Amygdala (tissue), 56 donors: ENCODE results near the gene GPR34.
A peak's percentile ranks its signal among the peaks of the same experiment; 100 is the strongest.

Experiments
- DNase-seq, 56 donors: peaks; one replicate each; lab custom pipeline; 2025; lab: John Stamatoyannopoulos, UW

The GPR34 gene

DNA sequence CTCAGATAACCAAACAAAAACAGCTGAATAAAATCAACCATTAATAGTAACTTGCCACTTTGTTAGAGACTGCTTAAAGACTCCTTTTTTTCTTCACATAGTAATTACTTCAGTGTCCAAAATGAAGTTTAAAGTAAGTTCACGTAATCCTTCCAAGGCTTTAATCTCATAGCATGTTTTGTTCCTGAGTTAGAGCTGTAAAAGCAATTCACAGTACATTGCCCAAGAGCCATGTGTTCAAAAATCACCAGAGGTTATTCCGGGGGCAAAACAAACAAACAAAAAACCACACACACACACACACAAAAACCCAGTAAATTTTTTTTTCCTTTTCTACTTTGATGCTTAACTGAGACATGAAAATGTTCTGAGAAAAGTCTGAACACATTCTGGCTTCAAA, 41.3 kb downstream of the GPR34 start:
- no peak for DNase-seq

DNA sequence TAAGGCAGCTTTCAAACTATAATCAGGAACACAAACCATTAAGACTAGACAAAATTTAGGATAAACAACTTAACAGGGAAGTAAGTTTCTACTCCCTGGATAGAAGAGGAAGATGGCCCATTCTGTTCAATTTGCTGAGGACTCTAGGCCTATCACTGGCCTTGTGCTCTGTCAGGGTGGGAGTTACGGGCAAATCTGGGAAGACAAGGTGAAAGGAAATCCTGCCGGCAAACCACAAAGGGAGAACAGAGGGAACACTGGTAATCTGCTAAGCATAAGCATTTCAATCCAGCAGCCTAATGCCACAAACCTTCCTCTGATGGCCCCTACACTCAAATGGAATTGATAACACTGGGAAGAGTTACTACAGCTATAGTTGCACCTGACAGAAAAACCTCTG, 43.5 kb downstream of the GPR34 start:
- no peak for DNase-seq

DNA sequence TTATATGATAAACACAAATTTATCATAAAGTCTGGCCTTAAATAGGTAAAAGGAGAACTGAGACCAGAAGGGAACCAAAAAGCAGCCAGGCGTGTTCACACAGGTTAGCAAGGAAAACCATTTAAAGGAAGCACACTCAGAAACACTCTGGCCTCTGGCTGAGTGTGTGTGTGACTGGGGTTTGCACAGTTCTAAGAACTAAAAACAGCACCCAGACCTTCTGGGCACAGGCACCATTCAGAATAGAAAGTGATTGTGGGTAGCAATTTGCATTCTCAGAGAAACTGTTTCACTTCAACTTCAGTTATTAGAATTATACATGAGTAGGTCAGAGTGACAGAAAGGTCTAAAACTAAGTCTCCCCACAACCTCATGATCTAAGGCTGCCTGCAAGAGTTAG, 45.2 kb downstream of the GPR34 start:
- peak in 4 of 56 donors; percentile 0 to 6 (median 1) for DNase-seq

DNA sequence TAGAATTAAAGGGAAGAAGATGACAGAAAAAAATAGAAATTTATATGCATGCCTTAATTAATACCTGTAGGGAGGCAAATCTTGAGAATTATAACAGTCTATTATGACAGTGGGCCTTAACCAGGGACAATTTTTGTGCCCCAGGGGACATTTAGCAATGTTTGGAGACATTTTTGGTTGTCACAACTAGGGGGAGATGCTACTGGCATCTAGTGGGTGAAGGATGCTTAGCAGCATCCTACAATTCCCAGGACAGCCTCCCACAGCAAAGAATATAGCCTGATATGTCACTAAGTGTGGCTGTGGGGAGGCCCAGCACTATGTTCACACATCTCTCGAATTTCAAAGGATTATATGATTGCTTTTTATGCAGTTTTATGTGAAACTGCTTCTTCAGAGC, 45.8 kb downstream of the GPR34 start:
- peak in 2 of 56 donors; percentile 0 for DNase-seq

DNA sequence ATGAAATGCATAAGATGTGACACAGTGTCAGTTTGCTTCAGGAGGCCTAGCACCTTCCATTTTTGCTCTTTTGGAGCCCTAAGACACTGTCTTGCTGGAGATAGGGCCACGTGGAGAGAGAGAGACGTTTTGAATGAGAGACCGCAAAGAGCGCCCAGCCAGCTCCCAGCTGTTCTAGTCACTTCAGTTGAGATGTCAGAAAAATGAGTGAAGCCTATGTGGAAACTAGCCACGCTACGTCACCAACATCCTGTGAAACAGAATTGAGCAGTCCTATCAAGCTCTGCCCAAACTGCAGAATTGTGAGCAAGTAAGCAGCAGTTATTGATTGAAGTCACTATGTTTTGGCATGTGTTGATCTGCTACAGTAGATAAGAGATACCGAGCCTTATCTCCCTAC, 48.3 kb downstream of the GPR34 start:
- DNase-seq: no peak

DNA sequence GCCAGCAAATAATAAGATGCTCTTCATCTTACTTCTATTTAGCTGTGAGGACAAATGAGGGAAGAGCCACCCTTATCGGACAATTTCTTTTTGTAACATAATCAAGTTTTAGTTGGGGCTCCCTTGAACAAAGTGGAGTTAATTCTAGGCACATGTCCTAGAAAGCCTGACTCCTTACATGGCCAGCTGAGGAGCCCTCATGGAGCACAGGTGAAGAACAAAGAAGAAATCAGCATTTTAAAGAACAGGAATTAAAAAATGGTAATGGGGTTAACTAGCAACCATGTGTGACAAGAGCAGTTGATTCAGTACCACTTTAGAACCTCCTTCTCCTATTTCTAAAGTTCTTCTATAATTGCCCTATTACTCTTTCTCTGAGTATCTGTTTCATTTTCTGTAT, 51.1 kb downstream of the GPR34 start:
- no peak for DNase-seq
